Measurements from ENCODE around the gene GPR61. TPM values are rescaled to one million over a fixed set of nuclear protein-coding genes. Genes with fewer than 3 reads are reported as not detected.

GPR61 gene
- total and polyA plus RNA-seq, 9 of the 15 experiments (the other 6 are each of a cell fraction or from before 2014, with no cell fraction given): 0.04 to 1.1 (median 0.25) TPM; not detected in 4

- TF ChIP-seq ARID3A (IDR thresholded peaks at IDR 0.05; ENCODE audit: borderline replicate concordance, low read depth, low read length) (no peak), GTF2B (IDR thresholded peaks at IDR 0.05; ENCODE audit: extremely low read depth, insufficient read length) (no peak), POLR2B (IDR thresholded peaks at IDR 0.05; ENCODE audit: low read depth, partially characterized antibody) (peak; percentile 79), EP400 (IDR thresholded peaks at IDR 0.05) (peak; percentile 87), ZNF740 (CRISPR knock-in tag; IDR thresholded peaks at IDR 0.05) (no peak), ZNF740 (tag; IDR thresholded peaks at IDR 0.05) (0 out of 4 replicates have a peak, but pooled peaks of 1 of the 2 experiments have one; percentile 23), MYC (IDR thresholded peaks at IDR 0.05; ENCODE audit: low read depth, low read length) (no peak; the same call in 1 of the 2 replicates), MYC (CRISPR knock-in tag; IDR thresholded peaks at IDR 0.05; ENCODE audit: borderline replicate concordance, low read depth) (peak; percentile 60; the same call in 1 of the 2 replicates), E2F8 (IDR thresholded peaks at IDR 0.05; ENCODE audit: low read depth, partially characterized antibody) (peak; percentile 92), GABPA (tag; conservative IDR thresholded peaks at IDR 0.05; ENCODE audit: low read depth) (peak; percentile 67), TEAD1 (CRISPR knock-in tag; IDR thresholded peaks at IDR 0.05) (0 out of 4 replicates have a peak, but pooled peaks of 1 of the 2 experiments have one; percentile 61), CBX8 (IDR thresholded peaks at IDR 0.05; ENCODE audit: borderline replicate concordance, extremely low read depth, low read depth, low read length, poor library complexity, severe bottlenecking) (no peak), CBX1 (IDR thresholded peaks at IDR 0.05; ENCODE audit: low read depth) (peak; percentile 67; the same call in 1 of the 2 replicates), ZKSCAN8 (CRISPR knock-in tag; IDR thresholded peaks at IDR 0.05) (no peak), POLR3G (IDR thresholded peaks at IDR 0.05; ENCODE audit: extremely low read depth, insufficient read length, insufficient replicate concordance) (no peak), FOXO4 (CRISPR knock-in tag; IDR thresholded peaks at IDR 0.05) (0 out of 2 replicates have a peak, but pooled peaks have one; percentile 62), FUS (optimal IDR thresholded peaks at IDR 0.05; ENCODE audit: low read depth, low read length) (no peak), ZNF436 (CRISPR knock-in tag; IDR thresholded peaks at IDR 0.05) (no peak), ZSCAN32 (CRISPR knock-in tag; IDR thresholded peaks at IDR 0.05) (no peak)
Measured at GRCh38 chr1:109493805-109494539, 45.7 kb upstream of the GPR61 start, which contains the start of gene CYB561D1 (continued).

All from K562 (cell line).